GM18511 (cell line): ENCODE data around the gene ZNF480.
"Not testable (repeated sequence)": the region's sequence is repeated elsewhere in the genome, so short reads cannot be mapped to it uniquely, and the experiment has no call there.

ENCODE experiments used
- ATAC-seq: cut with Tn5 transposase; IDR thresholded peaks from one replicate; pipeline ENCODE4 v1.9.1; 2021; ENCODE audit warnings: mild to moderate bottlenecking, moderate library complexity; ENCODE audit not compliant: unreplicated experiment

ZNF480 gene

DNA sequence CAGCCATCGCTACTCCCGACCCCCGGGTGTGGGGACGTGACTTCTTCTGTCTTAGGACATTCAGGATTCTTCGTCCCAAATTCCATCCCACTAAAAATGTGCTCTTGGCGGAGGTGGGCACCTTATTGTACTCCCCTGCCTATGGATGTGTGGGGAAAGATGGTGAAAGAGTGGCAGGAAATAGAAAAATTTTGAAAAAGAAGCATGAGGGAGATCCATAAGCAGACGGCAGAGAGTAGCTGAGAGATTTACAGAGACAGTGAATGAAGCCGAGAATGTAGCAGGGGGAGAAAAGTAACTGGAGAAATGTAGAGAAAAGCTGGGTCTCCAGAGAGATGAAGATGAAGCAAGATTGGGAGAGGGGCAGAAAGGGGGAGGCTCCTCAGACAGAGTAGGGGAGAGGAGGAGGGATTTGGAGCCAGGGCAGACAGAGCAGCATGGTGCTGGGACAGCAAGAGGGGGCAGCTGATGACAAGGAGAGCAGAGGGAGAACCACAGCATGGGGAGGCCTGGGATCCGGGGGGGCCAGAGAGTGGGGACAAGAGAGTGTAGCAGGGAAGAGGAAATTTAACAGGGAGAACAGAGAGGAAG, 39.9 kb downstream of the ZNF480 start:
- ATAC-seq: no peak

DNA sequence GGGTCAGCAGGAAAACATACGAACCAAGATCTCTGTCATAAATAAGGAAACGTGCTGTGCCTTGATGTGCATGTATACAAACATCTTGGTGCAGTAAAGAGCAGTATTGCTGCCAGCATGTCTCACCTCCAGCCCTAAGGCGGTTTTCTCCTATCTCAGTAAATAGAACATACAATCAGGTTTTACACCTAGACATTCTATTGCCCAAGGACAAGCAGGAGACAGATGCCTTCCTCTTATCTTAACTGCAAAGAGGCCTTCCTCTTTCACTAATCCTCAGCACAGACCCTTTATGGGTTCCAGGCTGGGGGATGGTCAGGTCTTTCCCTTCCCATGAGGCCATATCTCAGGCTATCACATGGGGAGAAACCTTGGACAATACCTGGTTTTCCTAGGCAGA, 42.1 kb downstream of the ZNF480 start:
- ATAC-seq: not testable (repeated sequence)

DNA sequence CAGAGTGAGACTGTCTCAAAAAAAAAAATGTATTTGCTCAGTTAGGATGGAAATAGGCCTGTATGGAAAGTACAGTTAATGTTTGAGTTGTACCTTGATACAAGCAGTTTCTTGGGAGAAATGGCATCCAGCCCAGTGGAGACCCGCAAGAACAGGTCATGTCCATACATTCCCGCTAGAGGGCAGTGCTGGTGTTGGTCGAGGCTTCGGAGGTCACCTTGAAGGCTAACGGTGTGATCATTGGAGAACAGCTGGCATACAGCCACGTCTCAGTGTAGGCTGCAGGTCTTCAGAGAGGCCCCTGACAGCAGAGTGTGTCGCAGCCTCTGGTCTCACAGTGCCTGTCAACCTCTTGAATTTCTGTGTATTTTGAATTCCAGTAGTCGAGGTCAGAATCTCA, 46.6 kb downstream of the ZNF480 start:
- no peak for ATAC-seq

DNA sequence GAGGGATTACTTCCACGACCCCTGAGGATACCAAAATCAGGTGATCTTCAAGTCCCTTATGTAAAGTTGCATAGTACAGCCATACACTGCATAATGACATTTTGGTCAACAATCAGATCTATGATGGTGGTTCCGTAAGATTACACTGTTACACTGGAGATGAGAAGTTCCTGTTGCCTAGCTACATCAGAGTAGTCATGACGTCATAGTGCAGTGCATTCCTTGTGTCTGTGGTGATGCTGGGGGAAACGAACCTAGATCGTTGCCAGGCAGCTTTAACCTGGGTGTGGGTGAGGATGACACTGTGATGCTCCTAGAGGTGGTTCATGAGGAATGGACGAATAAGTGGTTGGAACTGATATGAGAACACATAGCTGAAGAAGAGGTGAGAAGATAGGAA, 48.2 kb downstream of the ZNF480 start:
- ATAC-seq: no peak

DNA sequence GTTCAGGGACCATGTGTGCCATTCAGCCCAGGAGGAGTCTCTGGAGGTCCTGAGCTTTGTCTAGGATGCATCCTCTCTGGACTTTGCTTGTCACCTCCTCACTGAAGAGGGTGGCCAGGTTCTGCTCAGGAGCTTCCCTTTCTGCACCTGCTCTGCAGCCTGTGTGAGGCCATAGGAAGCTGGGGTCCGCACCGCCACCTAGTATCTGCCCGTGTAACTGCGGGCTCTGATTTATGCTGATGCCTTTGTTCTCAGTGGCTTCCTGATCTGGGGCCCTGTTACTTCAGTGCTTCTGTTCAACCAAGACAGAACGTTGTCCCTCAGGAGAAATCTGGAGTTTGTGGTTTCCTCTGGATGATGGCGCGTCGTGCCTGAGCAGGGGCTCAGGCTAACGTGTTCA, 54.5 kb downstream of the ZNF480 start:
- no peak for ATAC-seq

DNA sequence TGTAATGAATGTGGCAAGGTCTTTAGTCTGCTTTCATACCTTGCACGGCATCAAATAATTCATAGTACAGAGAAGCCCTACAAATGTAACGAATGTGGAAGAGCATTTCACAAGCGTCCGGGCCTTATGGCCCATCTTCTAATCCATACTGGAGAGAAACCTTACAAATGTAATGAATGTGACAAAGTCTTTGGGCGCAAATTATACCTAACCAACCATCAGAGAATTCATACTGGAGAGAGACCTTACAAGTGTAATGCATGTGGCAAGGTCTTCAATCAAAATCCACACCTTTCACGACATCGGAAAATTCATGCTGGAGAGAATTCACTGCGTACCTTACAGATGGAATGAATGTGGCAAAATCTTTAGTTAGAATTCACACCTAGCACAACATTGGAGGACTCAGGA, 69.5 kb downstream of the ZNF480 start:
- no peak for ATAC-seq

DNA sequence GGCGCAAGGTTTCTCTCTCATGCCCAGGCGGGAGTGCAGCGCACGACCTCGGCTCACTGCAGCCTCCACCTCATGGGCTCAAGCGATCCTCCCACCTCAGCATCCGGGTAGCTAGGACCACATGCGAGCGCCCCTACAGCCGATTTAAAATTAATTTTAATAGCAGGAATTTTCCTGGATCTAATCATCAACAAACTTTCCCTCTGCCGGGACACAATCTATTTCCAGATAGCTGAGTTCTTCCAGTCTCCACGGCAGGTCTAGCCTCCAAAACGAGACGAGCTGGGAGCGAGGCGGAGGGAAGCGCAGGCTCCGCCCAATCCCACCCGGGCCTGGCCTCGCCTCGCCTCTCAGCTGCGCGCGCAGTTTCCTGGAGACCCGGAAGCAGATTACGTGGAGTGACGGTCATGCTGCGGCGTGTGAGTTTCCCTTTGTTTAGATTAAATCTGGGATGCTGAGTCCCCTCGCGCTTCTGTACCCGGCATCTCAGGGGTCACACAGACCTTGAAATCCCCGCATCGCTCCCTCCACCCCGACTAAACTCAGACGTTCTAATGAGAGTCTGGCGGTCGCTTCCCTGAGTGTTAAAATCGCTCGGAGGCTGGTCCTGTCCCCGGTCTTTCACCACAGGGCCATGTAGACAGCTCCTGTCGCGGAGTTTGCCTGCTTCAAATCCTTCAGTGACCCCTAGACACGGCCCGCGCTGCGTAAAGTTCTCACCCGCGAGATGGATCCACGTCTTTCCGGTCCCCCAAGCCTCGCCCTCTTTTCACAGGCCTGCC, 72.8 kb downstream of the ZNF480 start, which contains the start of gene ZNF880:
ZNF880 (plus strand) TSS at position 365 of the 782 bp plus-strand sequence; CDS start at position 408, 43 bp downstream.
- peak; percentile 81 for ATAC-seq

DNA sequence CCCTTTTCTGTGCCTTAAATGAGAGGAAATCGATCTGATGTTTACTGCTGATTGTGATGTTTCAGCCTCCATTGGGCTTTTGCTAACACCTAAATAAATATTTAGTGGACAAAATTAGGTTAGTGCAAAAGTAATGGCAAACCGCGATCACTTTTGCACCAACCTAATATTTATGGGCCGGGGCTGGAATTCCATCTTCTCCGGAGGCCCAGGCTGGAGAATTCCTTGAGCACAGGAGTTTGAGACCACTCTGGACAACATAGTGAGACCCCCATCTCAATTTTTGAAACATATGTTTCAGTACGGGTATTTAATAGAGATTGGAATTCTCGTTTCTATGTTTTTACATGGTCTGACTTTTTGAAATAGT, 73.4 kb downstream of the ZNF480 start:
- no peak for ATAC-seq
